DLD1 (cell line): Measurements from ENCODE around the gene OR5H14.
"Not testable (repeated sequence)": the region's sequence is repeated elsewhere in the genome, so short reads cannot be mapped to it uniquely, and the experiment has no call there.

Source experiments
- in situ Hi-C: cut with HindIII; loops from 2 replicates; pipeline ENCODE4 v1.10.0; 2017; ENCODE audit warnings: low sequenced_read_pairs

OR5H14 gene

DNA sequence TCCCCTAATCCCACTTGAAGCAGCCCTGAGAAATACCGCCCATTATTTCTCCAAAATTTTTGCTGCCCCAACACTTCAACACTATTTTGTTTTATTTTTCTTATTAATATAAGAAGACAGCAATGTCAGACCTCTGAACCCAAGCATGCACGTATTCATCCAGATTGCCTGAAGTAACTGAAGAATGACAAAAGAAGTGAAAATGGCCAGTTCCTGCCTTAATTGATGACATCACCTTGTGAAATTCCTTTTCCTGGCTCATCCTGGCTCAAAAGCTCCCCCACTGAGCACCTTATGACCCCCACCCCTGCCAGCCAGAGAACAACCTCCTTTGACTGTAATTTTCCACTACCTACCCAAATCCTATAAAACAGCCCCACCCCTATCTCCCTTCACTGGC, 49.0 kb downstream of the OR5H14 start:
- in situ Hi-C loops = not testable (repeated sequence)

- in situ Hi-C loops = no loop called here
These were observed 51.7 kb downstream of the OR5H14 start for GRCh38 chr3:98199020-98199419.
